Left ventricle myocardium inferior (tissue), 1 donor: ENCODE results near the gene CCM2. TPM values are rescaled to one million over a fixed set of nuclear protein-coding genes. Genes with fewer than 3 reads are reported as not detected.

Experiments used
- DNase-seq: peaks from one replicate; pipeline ENCODE4 v3.0.0-alpha.2; 2020
- H3K27ac ChIP-seq: fragments of 200-600 bp; replicated peaks from 2 replicates; pipeline ENCODE4 v1.8.0; 2021
- H3K27me3 ChIP-seq: fragments of 200-600 bp; 2 replicates; pipeline ENCODE4 v1.8.0; 2021; ENCODE audit warnings: low read depth
- H3K36me3 ChIP-seq: fragments of 200-600 bp; 2 replicates; pipeline ENCODE4 v1.8.0; 2021
- H3K4me1 ChIP-seq: fragments of 200-600 bp; 2 replicates; pipeline ENCODE4 v1.8.0; 2021
- H3K4me3 ChIP-seq: fragments of 200-600 bp; 2 replicates; pipeline ENCODE4 v1.8.0; 2021; ENCODE audit warnings: mild to moderate bottlenecking, moderate library complexity
- H3K9me3 ChIP-seq: fragments of 200-600 bp; replicated peaks from 2 replicates; pipeline ENCODE4 v1.8.0; 2021
- CTCF ChIP-seq: fragments of 200-600 bp; IDR thresholded peaks from 2 replicates; pipeline ENCODE4 v1.8.0; 2021; ENCODE audit warnings: antibody characterized with exemption, mild to moderate bottlenecking, borderline replicate concordance
- intact Hi-C: fragments of 100-400 bp; cut with micrococcal nuclease; formaldehyde crosslinking; loops from one replicate; pipeline ENCODE4 v1.11.0; 2022
- total RNA-seq: library from RNA; stranded (reverse); fragmentation: NEBNext Ultra II Directional; extraction: Animal tissue kit (Norgen Biotek cat#: 25700); gene quantifications from one replicate; pipeline ENCODE4 v1.2.1, GENCODE V29; 2021
- donor health status: DM: no; HTN: yes; CAD: no; lungs with severe emphysema.

Gene CCM2
- total RNA-seq, 1 donor from 2014 or later, result 24.5 TPM

- Histone ChIP-seq H3K4me1 (peaks cover 23% of the 10 kb centered on the region), H3K4me3 (no peak overlapping the region), H3K27ac (no peak overlapping the region), H3K36me3 (no peaks in the 10 kb centered on the region), H3K27me3 (no peaks in the 10 kb centered on the region), H3K9me3 (no peaks in the 10 kb centered on the region)
- intact Hi-C loops, result no loop called here
- TF ChIP-seq CTCF, result no peak
- no peak for DNase-seq
Measured at GRCh38 chr7:45114926-45115325, 114.9 kb downstream of the CCM2 start.

- no peaks in the 10 kb centered on the region for H3K9me3 ChIP-seq
- no peaks in the 10 kb centered on the region for H3K27me3 ChIP-seq
- no peak overlapping the region for H3K27ac ChIP-seq
- DNase-seq, result no peak
- TF ChIP-seq CTCF, result no peak
- no peaks in the 10 kb centered on the region for H3K36me3 ChIP-seq
- no peak overlapping the region for H3K4me3 ChIP-seq
- H3K4me1 ChIP-seq, result peaks cover 12% of the 10 kb centered on the region
- intact Hi-C loops, result no loop called here
Measured at GRCh38 chr7:45116048-45116447, 116.0 kb downstream of the CCM2 start.

- Histone ChIP-seq H3K27ac (no peak overlapping the region), H3K4me3 (no peak overlapping the region), H3K4me1 (peaks cover 2% of the 10 kb centered on the region), H3K9me3 (peaks cover 3% of the 10 kb centered on the region), H3K27me3 (no peaks in the 10 kb centered on the region), H3K36me3 (no peaks in the 10 kb centered on the region)
- intact Hi-C loops, result no loop called here
- TF ChIP-seq CTCF, result no peak
- no peak for DNase-seq
Measured at GRCh38 chr7:45117582-45117981, 117.6 kb downstream of the CCM2 start.

GRCh38 chr7:45118292-45118691 is 118.3 kb downstream of the CCM2 start:
- H3K27me3 ChIP-seq, result no peaks in the 10 kb centered on the region
- no peak overlapping the region for H3K27ac ChIP-seq
- no peaks in the 10 kb centered on the region for H3K36me3 ChIP-seq
- H3K4me3 ChIP-seq, result no peak overlapping the region
- TF ChIP-seq CTCF, result no peak
- intact Hi-C loops, result no loop called here
- H3K9me3 ChIP-seq, result peaks cover 3% of the 10 kb centered on the region
- no peak for DNase-seq
- H3K4me1 ChIP-seq, result no peaks in the 10 kb centered on the region

GRCh38 chr7:45118889-45119331 is 118.9 kb downstream of the CCM2 start:
- intact Hi-C loops, result no loop called here
- H3K4me3 ChIP-seq, result no peak overlapping the region
- no peak for DNase-seq
- H3K4me1 ChIP-seq, result no peaks in the 10 kb centered on the region
- TF ChIP-seq CTCF, result no peak
- H3K9me3 ChIP-seq, result peaks cover 3% of the 10 kb centered on the region
- H3K27me3 ChIP-seq, result no peaks in the 10 kb centered on the region
- H3K36me3 ChIP-seq, result no peaks in the 10 kb centered on the region
- no peak overlapping the region for H3K27ac ChIP-seq

GRCh38 chr7:45119550-45119949 is 119.5 kb downstream of the CCM2 start:
- H3K9me3 ChIP-seq, result peaks cover 3% of the 10 kb centered on the region
- intact Hi-C loops, result no loop called here
- no peak for TF ChIP-seq CTCF
- H3K4me3 ChIP-seq, result no peak overlapping the region
- H3K27ac ChIP-seq, result no peak overlapping the region
- DNase-seq, result no peak
- H3K36me3 ChIP-seq, result no peaks in the 10 kb centered on the region
- H3K27me3 ChIP-seq, result no peaks in the 10 kb centered on the region
- no peaks in the 10 kb centered on the region for H3K4me1 ChIP-seq
